Right lobe of liver (tissue), 4 donors: ENCODE measurements around the gene BICC1.

Experiments
- CTCF ChIP-seq, 4 donors: fragments of 200-600 bp in 3 of 4; fragments of 450-650 bp in 1 of 4; IDR thresholded peaks; one replicate each; pipeline versions ENCODE4 v1.5.1 to v1.8.0; 2016 to 2022; ENCODE audit warnings: antibody characterized with exemption in 4 of 4, mild to moderate bottlenecking in 2 of 4
- POLR2A ChIP-seq: fragments of 450-650 bp; IDR thresholded peaks from one replicate; pipeline ENCODE4 v1.6.1; 2017; ENCODE audit warnings: antibody characterized with exemption, mild to moderate bottlenecking
- donor health status: DM: no; HTN: no; CAD: no.
- donor health status: DM: no; HTN: no; CAD: no.
- donor health status: DM: no; HTN: yes; CAD: no.

- TF ChIP-seq POLR2A (no peak), CTCF (IDR thresholded peaks at IDR 0.05) (no peak)
Measured at GRCh38 chr10:58757352-58758065, 244.8 kb downstream of the BICC1 start.
